ENCODE measurements around the gene ROBO3.

Gene ROBO3

DNA sequence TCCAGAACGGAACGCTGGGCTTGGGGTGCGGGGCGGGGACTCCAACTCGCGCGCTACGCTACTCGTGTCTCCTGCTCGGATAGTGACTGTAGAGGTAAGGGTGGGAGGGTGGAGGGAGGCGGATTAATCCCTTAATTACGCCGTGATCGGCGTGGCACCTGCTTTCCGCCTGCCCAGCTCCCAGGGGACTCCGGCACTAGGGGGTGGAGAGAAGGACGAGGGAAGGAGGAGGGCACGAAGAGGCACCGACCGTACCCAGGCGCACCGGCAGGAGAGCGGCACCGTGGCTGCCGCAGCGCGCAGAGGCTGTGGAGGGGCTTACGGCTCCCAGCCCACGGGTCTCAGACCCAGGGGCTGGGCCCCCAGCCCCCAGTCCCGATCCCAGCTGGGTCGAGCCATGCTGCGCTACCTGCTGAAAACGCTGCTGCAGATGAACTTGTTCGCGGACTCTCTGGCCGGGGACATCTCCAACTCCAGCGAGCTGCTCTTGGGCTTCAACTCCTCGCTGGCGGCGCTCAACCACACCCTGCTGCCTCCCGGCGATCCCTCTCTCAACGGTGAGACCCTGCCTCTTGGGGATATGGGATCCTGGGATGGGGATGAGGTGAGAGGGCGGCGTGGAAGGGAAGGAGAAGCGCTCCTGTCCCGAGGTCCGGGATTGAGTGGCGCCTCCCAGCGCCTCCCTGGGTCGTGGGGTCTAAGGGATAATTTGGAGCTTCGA lies at the start of gene ROBO3:
Gene ROBO3, plus strand, starts transcription at position 252 of the 721 bp plus-strand sequence. Its CDS starts 146 bp downstream, at position 398.
- DNase-seq (ENCODE audit: low read depth), result no peak

- DNase-seq (ENCODE audit: low read depth), result no peak
Measured at GRCh38 chr11:124817036-124817435, 48.2 kb upstream of the ROBO3 start.

GRCh38 chr11:124821995-124822730 lies 43.1 kb upstream of the ROBO3 start:
- no peak for DNase-seq (ENCODE audit: low read depth)

DNA sequence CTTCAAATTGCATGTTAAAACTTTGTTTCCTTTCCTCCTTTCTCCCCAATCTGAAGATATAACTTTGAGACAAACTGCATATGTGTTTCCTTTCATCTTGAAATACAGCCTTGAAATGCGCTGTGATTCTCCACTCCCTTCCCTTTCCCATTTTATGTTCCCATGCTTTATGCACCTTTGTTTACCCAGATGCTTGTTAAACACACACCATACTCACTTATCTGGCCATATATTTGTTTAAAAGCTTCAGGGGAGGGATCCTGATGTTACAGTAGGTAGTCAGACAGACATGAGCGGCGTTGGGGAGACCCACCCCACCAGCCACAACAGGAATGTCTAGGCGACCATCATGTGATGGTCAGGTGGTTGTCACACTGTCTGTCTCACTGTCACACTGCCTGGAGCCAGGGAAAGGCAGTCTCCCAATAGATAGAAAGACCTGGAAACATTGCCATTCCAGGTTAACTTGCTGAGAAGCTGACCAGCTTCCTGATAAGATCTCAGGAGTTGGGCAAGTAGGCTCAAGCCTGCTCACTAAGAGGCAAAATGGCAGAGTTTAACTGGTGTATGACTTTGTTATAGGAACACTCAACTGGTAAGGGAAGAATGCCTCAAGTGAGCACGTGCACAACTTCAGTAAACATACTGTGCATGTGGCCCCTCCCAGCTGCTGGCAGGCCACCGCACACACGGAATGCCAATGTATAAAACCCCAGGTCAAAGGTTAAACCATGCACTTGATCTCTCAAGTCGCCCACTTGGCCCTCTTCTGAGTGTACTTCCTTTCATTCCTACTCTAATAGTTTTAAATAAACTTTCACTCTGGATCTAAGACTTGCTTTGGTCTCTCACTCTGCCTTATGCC lies 41.5 kb upstream of the ROBO3 start:
- DNase-seq (ENCODE audit: low read depth), result no peak

- no peak for DNase-seq (ENCODE audit: low read depth)
Measured at GRCh38 chr11:124825876-124826275, 39.4 kb upstream of the ROBO3 start.

- DNase-seq (ENCODE audit: low read depth), result no peak
Measured at GRCh38 chr11:124829986-124830385, 35.2 kb upstream of the ROBO3 start.

- no peak for DNase-seq (ENCODE audit: low read depth)
Measured at GRCh38 chr11:124830749-124831148, 34.5 kb upstream of the ROBO3 start.

DNA sequence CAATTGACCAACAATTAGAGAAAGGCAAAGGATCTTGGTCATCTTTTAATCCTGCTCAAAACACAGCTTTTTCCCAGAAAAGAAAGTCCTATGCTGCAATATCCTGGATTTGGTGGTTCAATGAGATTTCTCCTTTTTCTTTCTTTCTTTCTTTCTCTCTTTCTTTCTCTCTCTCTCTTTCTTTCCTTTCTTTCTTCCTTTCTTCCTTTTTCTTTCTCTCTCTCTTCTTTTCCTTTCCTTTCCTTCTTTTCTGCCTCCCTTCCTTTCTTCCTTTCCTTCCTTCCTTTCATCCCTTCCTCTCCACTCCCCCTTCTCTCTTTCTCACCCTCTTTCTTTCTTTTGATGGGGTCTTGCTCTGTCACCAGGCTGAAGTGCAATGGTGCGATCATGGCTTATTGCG lies 33.3 kb upstream of the ROBO3 start:
- no peak for DNase-seq (ENCODE audit: low read depth)

- DNase-seq (ENCODE audit: low read depth), result no peak
Measured at GRCh38 chr11:124832571-124832970, 32.7 kb upstream of the ROBO3 start.

DNA sequence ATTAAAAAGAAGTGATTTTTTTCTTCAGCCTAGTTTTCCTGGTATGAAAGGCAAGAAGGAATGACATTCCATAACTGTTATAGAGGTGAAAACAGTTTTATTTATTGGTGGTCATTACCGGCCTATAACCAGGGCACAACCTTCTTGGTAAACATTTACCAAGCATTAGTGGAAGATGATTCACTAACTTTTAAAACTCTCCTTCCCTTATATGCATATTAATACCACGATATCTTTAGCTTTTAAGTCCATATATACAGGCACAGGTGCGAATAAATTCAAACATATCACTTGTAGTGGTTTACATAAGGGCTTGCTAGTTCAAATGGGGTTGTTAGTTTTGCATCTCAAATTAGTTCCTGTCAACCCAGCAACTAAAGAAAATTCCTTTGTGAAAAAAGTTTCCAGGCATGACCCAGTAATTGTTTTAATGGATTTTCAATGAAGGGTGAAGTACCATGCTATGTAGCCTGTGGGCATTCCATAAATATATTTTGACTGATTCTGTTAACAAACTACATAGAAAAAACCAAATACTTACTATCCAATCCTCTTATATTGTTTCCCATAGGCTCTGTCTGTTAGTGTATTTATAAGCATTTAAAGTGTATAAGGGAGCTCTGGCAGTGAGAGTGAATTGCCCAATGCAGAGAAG lies 30.6 kb upstream of the ROBO3 start:
- DNase-seq (ENCODE audit: low read depth), result no peak

DNA sequence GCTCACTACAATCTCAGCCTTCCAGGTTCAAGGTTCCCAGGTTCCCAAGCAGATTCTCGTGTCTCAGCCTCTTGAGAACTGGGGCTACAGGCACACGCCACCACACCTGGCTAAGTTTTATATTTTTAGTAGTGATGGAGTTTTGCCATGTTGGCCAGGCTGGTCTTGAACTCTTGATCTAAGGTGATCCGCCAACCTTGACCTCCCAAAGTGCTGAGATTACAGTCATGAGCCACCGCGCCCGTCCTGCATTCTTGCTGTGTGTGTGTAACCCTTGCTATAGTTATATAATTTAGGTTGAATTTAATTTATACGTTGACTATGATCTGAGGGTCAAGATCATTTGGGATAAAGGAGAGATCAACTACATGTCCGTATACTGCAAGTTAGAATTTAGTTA lies 29.3 kb upstream of the ROBO3 start:
- DNase-seq (ENCODE audit: low read depth), result no peak

- DNase-seq (ENCODE audit: low read depth), result peak; percentile 89
Measured at GRCh38 chr11:124837491-124837856, 27.8 kb upstream of the ROBO3 start.

DNA sequence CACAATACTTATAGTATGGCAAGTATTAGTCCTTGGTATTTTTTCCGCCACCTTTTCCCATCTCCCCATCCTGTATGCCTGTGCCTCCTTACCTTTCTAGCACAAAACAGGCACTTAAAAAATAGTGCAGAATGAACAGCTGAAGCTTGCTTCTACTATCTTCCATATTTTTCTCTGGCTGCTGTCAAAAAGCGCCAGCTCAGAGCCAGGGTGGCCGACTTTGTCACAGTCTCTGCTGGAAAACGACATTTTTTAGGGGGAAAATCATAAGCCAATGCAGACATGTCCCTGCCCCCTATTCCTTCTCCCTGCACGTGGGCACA lies 26.5 kb upstream of the ROBO3 start:
- DNase-seq (ENCODE audit: low read depth), result no peak

- no peak for DNase-seq (ENCODE audit: low read depth)
Measured at GRCh38 chr11:124839128-124839971, 25.9 kb upstream of the ROBO3 start.

DNA sequence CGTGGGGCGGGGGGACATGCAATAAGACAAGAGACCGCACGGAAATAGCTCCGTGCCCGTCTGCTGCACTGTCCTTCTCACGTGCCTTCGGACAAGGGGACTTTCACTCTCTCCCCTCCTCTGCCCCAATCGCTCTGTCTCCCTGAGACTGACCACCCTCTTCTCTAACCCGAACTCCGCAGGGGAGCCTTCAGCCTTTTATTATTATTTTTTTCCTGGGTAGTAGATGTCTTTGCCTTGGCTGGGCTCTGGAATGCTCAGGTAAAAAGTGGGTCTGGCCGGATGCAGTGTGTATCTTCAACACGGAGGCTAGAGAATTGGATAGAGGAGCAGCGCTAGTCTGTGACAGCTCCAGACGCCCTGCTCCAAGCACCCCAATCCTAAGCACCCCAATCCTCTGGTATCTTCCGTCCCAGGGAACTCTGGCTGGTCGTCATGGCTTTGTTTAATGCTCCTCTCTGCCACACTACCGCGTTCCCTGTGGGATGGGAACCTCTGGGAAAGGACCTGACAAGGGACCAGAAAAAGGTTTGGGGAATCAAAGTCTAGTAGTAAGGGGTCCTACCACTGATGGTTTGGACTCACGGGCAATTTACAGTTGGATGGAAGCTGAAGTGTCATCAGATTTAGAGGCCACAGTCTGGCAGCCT lies 25.1 kb upstream of the ROBO3 start:
- no peak for DNase-seq (ENCODE audit: low read depth)

DNA sequence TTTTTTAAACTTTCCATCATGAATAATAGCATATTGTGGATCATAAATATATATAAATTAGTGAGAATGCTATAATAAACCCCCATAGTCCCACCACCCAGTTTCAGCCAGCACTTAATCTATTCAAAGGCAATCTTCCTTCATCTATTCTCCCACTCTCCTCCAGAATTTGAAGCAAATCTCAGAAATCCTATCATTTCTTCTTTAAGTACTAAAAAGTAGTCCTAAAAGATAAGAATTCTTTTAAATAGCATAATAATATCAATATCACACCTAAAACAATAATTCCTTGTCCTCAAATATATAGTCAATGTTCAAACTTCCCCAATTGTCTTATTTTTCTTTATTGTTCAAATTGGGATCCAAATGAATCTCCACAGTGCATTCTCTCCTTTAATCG lies 24.6 kb upstream of the ROBO3 start:
- DNase-seq (ENCODE audit: low read depth), result no peak

- no peak for DNase-seq (ENCODE audit: low read depth)
Measured at GRCh38 chr11:124841201-124841600, 24.0 kb upstream of the ROBO3 start.

- DNase-seq (ENCODE audit: low read depth), result no peak
Measured at GRCh38 chr11:124841840-124842239, 23.4 kb upstream of the ROBO3 start.

- DNase-seq (ENCODE audit: low read depth), result no peak
Measured at GRCh38 chr11:124842305-124842704, 22.9 kb upstream of the ROBO3 start.

DNA sequence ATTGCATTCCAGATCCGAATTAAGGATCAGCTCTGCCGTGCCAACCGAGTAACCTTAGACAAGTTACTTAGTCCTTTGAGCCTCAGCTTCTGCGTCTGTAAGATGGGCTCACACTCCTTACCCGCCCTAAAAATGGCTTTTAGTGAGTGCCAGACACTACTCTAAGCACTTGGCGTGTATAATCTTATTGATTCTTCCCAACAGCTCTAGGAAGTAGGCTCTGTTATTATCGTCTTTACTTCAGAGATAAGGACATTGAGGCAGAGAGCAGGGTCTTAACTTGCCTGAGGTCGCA lies 21.7 kb upstream of the ROBO3 start:
- no peak for DNase-seq (ENCODE audit: low read depth)

- no peak for DNase-seq (ENCODE audit: low read depth)
Measured at GRCh38 chr11:124844664-124845079, 20.6 kb upstream of the ROBO3 start.

Data from non-pigmented ciliary epithelial cell (primary cell).